Measurements from ENCODE around the gene RHOBTB1.

Gene RHOBTB1

GRCh38 chr10:60821656-60822055, 122.3 kb downstream of the RHOBTB1 start:
- H3K27ac ChIP-seq: no peak overlapping the region
- TF ChIP-seq CTCF (conservative IDR thresholded peaks at IDR 0.05): no peak

GRCh38 chr10:60820093-60820754, 123.8 kb downstream of the RHOBTB1 start:
- no peak overlapping the region for H3K27ac ChIP-seq
- peak; percentile 38 for TF ChIP-seq CTCF (conservative IDR thresholded peaks at IDR 0.05)
